PC-9 (cell line): ENCODE results near the gene C20orf144.

Experiments used
- EZH2 ChIP-seq: fragments of 200-600 bp; sonication (generic); IDR thresholded peaks from 2 replicates; pipeline ENCODE4 v1.8.0; 2017; ENCODE audit warnings: antibody characterized with exemption, low read depth
- TF ChIP-seq, protein P1 (sequence below): fragments of 200-600 bp; sonication (generic); conservative IDR thresholded peaks from 2 replicates; pipeline ENCODE4 v1.6.1; 2017; ENCODE audit warnings: mixed run types, antibody characterized with exemption, mild to moderate bottlenecking, moderate library complexity

DNA sequence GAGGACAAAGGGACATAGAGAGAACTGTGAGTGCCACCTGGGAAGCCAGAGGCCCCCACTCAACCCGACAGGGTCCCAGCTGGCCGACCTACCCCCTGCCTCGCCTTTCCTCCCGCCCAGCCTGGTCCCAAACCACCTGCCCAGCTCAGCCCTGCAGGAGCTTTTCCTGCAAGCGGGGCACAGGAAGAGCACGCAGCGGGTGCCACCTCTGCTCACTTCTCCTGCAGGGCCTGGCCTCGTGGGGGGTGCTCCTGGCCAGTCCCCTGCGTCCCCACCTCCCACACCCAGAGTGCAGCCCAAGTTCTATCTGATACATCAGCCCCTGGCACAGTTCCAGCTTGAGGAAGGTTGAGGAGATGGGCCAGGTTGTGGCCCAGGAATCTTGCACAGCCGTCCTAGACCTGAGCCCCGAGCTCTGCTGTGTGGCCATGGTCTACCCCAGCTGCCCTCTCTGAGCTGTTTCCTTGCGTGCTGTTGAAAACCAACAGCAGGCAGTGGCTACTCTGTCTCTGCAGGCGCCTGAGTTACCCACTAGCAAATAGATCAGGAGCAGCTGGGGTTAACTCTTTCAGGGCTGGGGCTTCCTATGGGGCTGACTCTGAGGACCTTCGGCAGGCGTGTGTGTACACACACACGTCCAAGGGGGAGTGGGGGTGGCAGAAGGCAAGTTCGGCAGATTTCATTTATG is 10.4 kb downstream of the C20orf144 start:
- TF ChIP-seq, protein P1, sequence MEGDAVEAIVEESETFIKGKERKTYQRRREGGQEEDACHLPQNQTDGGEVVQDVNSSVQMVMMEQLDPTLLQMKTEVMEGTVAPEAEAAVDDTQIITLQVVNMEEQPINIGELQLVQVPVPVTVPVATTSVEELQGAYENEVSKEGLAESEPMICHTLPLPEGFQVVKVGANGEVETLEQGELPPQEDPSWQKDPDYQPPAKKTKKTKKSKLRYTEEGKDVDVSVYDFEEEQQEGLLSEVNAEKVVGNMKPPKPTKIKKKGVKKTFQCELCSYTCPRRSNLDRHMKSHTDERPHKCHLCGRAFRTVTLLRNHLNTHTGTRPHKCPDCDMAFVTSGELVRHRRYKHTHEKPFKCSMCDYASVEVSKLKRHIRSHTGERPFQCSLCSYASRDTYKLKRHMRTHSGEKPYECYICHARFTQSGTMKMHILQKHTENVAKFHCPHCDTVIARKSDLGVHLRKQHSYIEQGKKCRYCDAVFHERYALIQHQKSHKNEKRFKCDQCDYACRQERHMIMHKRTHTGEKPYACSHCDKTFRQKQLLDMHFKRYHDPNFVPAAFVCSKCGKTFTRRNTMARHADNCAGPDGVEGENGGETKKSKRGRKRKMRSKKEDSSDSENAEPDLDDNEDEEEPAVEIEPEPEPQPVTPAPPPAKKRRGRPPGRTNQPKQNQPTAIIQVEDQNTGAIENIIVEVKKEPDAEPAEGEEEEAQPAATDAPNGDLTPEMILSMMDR, result no peak
- TF ChIP-seq EZH2, result no peak
